Activated naive CD8-positive, alpha-beta T cell treated with anti-CD3 and anti-CD28 coated beads, Interleukin-2, amount 10 ng/mL, durations not matched to agents 7 days and 5 days (primary cell): ENCODE measurements around the gene MYT1. TPM values are rescaled to one million over a fixed set of nuclear protein-coding genes. Genes with fewer than 3 reads are reported as not detected.

ENCODE experiments used
- ATAC-seq: fragments of 150-1000 bp; cut with Tn5 transposase; one replicate; pipeline ENCODE4 v1.10.0; 2021; ENCODE audit warnings: low read depth, moderate library complexity
- POLR2A ChIA-PET: fragments of 350-600 bp; sonication (Branson Sonifier 250); formaldehyde crosslinking; loops from one replicate; lab custom pipeline; 2021; ENCODE audit warnings: antibody characterized with exemption; lab: Charles Lee
- DNase-seq: peaks from one replicate; pipeline ENCODE4 v3.0.0; 2021
- H3K27ac Mint-ChIP-seq: one replicate; pipeline ENCODE4 v1.8.0; 2022; ENCODE audit warnings: mild to moderate bottlenecking, mixed read lengths
- H3K27me3 Mint-ChIP-seq: one replicate; pipeline ENCODE4 v1.8.0; 2022; ENCODE audit warnings: mild to moderate bottlenecking, moderate library complexity, mixed read lengths
- H3K36me3 Mint-ChIP-seq: one replicate; pipeline ENCODE4 v1.8.0; 2021; ENCODE audit warnings: mild to moderate bottlenecking, mixed read lengths
- H3K4me1 Mint-ChIP-seq: one replicate; pipeline ENCODE4 v1.8.0; 2021; ENCODE audit warnings: mixed read lengths
- H3K4me3 Mint-ChIP-seq: one replicate; pipeline ENCODE4 v1.8.0; 2022; ENCODE audit warnings: mild to moderate bottlenecking, moderate library complexity, mixed read lengths
- H3K9me3 Mint-ChIP-seq: one replicate; pipeline ENCODE4 v1.8.0; 2021; ENCODE audit warnings: mixed read lengths
- total RNA-seq, 2 experiments: library from RNA; stranded (reverse); gene quantifications; one replicate each; pipeline ENCODE4 v1.2.3, GENCODE V29; 2021

Gene MYT1
- total RNA-seq, 2 experiments from 2014 or later, result 0.06 TPM; not detected in 1

GRCh38 chr20:64144144-64144912 lies 19.9 kb upstream of the MYT1 start:
- Mint-ChIP-seq H3K36me3 (no peaks in the 10 kb centered on the region), H3K27me3 (no peaks in the 10 kb centered on the region), H3K4me3 (no peak overlapping the region), H3K27ac (no peak overlapping the region), H3K9me3 (peaks cover 14% of the 10 kb centered on the region), H3K4me1 (no peaks in the 10 kb centered on the region)
- ATAC-seq (no peak), DNase-seq (no peak)
- POLR2A ChIA-PET, result no interaction called here

- Mint-ChIP-seq H3K27me3 (no peaks in the 10 kb centered on the region), H3K36me3 (no peaks in the 10 kb centered on the region), H3K27ac (no peak overlapping the region), H3K9me3 (peaks cover 15% of the 10 kb centered on the region), H3K4me1 (no peaks in the 10 kb centered on the region), H3K4me3 (no peak overlapping the region)
- ATAC-seq (no peak), DNase-seq (no peak)
- POLR2A ChIA-PET, result no interaction called here
These were observed 18.6 kb upstream of the MYT1 start for GRCh38 chr20:64145458-64146300.

- POLR2A ChIA-PET, result no interaction called here
- no peaks in the 10 kb centered on the region for H3K27me3 Mint-ChIP-seq
- H3K4me1 Mint-ChIP-seq, result no peaks in the 10 kb centered on the region
- ATAC-seq, result no peak
- peaks cover 15% of the 10 kb centered on the region for H3K9me3 Mint-ChIP-seq
- H3K4me3 Mint-ChIP-seq, result no peak overlapping the region
- H3K27ac Mint-ChIP-seq, result no peak overlapping the region
- no peak for DNase-seq
- no peaks in the 10 kb centered on the region for H3K36me3 Mint-ChIP-seq
These were observed 17.8 kb upstream of the MYT1 start for GRCh38 chr20:64146301-64146935.

GRCh38 chr20:64146936-64147477 lies 17.2 kb upstream of the MYT1 start:
- Mint-ChIP-seq H3K4me3 (no peak overlapping the region), H3K27ac (no peak overlapping the region), H3K27me3 (no peaks in the 10 kb centered on the region), H3K36me3 (no peaks in the 10 kb centered on the region), H3K9me3 (peaks cover 15% of the 10 kb centered on the region), H3K4me1 (no peaks in the 10 kb centered on the region)
- POLR2A ChIA-PET, result no interaction called here
- DNase-seq, result no peak
- no peak for ATAC-seq

GRCh38 chr20:64148581-64148980 lies 15.7 kb upstream of the MYT1 start:
- Mint-ChIP-seq H3K27me3 (no peaks in the 10 kb centered on the region), H3K9me3 (peaks cover 15% of the 10 kb centered on the region), H3K36me3 (no peaks in the 10 kb centered on the region), H3K4me1 (no peaks in the 10 kb centered on the region), H3K4me3 (no peak overlapping the region), H3K27ac (no peak overlapping the region)
- no peak for DNase-seq
- no peak for ATAC-seq
- POLR2A ChIA-PET, result no interaction called here

- DNase-seq (no peak), ATAC-seq (no peak)
- H3K4me1 Mint-ChIP-seq, result no peaks in the 10 kb centered on the region
- no peak overlapping the region for H3K4me3 Mint-ChIP-seq
- no peaks in the 10 kb centered on the region for H3K27me3 Mint-ChIP-seq
- H3K27ac Mint-ChIP-seq, result no peak overlapping the region
- POLR2A ChIA-PET, result no interaction called here
- H3K36me3 Mint-ChIP-seq, result no peaks in the 10 kb centered on the region
- H3K9me3 Mint-ChIP-seq, result peaks cover 10% of the 10 kb centered on the region
These were observed 15.1 kb upstream of the MYT1 start for GRCh38 chr20:64149141-64149540.

- no peak for DNase-seq
- H3K9me3 Mint-ChIP-seq, result peaks cover 4% of the 10 kb centered on the region
- no peak overlapping the region for H3K27ac Mint-ChIP-seq
- no peak for ATAC-seq
- POLR2A ChIA-PET, result no interaction called here
- no peaks in the 10 kb centered on the region for H3K27me3 Mint-ChIP-seq
- H3K4me3 Mint-ChIP-seq, result no peak overlapping the region
- H3K4me1 Mint-ChIP-seq, result no peaks in the 10 kb centered on the region
- H3K36me3 Mint-ChIP-seq, result no peaks in the 10 kb centered on the region
These were observed 14.3 kb upstream of the MYT1 start for GRCh38 chr20:64149809-64150560.

GRCh38 chr20:64150756-64151632 lies 13.3 kb upstream of the MYT1 start:
- POLR2A ChIA-PET, result no interaction called here
- Mint-ChIP-seq H3K4me3 (no peak overlapping the region), H3K9me3 (peaks cover 2% of the 10 kb centered on the region), H3K27ac (no peak overlapping the region), H3K36me3 (no peaks in the 10 kb centered on the region), H3K4me1 (no peaks in the 10 kb centered on the region), H3K27me3 (no peaks in the 10 kb centered on the region)
- ATAC-seq, result no peak
- DNase-seq, result no peak

- Mint-ChIP-seq H3K4me1 (no peaks in the 10 kb centered on the region), H3K36me3 (no peaks in the 10 kb centered on the region), H3K27ac (no peak overlapping the region), H3K4me3 (no peak overlapping the region), H3K27me3 (no peaks in the 10 kb centered on the region), H3K9me3 (peaks cover 2% of the 10 kb centered on the region)
- DNase-seq, result no peak
- POLR2A ChIA-PET, result no interaction called here
- ATAC-seq, result no peak
These were observed 12.4 kb upstream of the MYT1 start for GRCh38 chr20:64151633-64152530.

- H3K36me3 Mint-ChIP-seq, result no peaks in the 10 kb centered on the region
- H3K27ac Mint-ChIP-seq, result no peak overlapping the region
- H3K4me3 Mint-ChIP-seq, result no peak overlapping the region
- POLR2A ChIA-PET, result no interaction called here
- ATAC-seq (no peak), DNase-seq (no peak)
- no peaks in the 10 kb centered on the region for H3K27me3 Mint-ChIP-seq
- H3K4me1 Mint-ChIP-seq, result no peaks in the 10 kb centered on the region
- H3K9me3 Mint-ChIP-seq, result peaks cover 2% of the 10 kb centered on the region
These were observed 11.3 kb upstream of the MYT1 start for GRCh38 chr20:64152906-64153305.

- Mint-ChIP-seq H3K27me3 (no peaks in the 10 kb centered on the region), H3K36me3 (no peaks in the 10 kb centered on the region), H3K4me3 (no peak overlapping the region), H3K27ac (no peak overlapping the region), H3K4me1 (no peaks in the 10 kb centered on the region), H3K9me3 (peaks cover 2% of the 10 kb centered on the region)
- DNase-seq, result no peak
- no peak for ATAC-seq
- POLR2A ChIA-PET, result no interaction called here
These were observed 10.8 kb upstream of the MYT1 start for GRCh38 chr20:64153410-64153809.
